HG03354 (cell line): ENCODE measurements around the gene GLB1L2.
"Not testable (repeated sequence)": the region's sequence is repeated elsewhere in the genome, so short reads cannot be mapped to it uniquely, and the experiment has no call there.

Experiments used
- ATAC-seq: cut with Tn5 transposase; IDR thresholded peaks from one replicate; pipeline ENCODE4 v1.9.1; 2021; ENCODE audit warnings: mild to moderate bottlenecking; ENCODE audit not compliant: unreplicated experiment, poor library complexity, severe bottlenecking

The GLB1L2 gene

DNA sequence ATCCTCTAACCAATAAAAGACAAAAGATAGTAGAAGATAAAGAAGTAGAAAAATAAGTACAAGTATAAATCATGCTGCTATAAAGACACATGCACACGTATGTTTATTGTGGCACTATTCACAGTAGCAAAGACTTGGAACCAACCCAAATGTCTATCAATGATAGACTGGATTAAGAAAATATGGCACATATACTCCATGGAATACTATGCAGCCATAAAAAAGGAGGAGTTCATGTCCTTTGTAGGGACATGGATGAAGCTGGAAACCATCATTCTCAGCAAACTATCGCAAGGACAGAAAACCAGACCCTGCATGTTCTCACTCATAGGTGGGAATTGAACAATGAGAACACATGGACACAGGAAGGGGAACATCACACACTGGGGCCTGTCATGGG is 10.4 kb upstream of the GLB1L2 start:
- ATAC-seq, result not testable (repeated sequence)

- ATAC-seq, result no peak
Observed at GRCh38 chr11:134322553-134322952, 9.2 kb upstream of the GLB1L2 start.

DNA sequence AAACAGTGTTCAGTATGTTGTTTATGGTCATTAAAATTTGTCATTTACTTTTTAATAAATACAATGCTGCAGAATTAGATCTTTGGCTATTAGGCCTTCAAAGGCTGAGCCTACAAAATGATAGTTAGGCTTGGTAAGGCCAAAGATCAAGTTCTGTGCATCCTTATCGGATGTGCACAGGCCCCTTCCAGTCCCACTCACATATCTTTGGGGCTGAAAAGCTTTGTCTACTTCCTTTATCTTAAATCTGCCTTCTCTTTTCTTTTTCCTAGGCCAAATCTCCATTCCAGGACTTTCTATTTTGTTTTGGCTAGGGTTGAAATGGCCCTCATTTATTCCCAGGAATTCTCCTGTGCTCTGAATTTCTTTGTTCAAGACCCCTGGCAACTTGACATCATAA is 3.4 kb upstream of the GLB1L2 start:
- no peak for ATAC-seq

DNA sequence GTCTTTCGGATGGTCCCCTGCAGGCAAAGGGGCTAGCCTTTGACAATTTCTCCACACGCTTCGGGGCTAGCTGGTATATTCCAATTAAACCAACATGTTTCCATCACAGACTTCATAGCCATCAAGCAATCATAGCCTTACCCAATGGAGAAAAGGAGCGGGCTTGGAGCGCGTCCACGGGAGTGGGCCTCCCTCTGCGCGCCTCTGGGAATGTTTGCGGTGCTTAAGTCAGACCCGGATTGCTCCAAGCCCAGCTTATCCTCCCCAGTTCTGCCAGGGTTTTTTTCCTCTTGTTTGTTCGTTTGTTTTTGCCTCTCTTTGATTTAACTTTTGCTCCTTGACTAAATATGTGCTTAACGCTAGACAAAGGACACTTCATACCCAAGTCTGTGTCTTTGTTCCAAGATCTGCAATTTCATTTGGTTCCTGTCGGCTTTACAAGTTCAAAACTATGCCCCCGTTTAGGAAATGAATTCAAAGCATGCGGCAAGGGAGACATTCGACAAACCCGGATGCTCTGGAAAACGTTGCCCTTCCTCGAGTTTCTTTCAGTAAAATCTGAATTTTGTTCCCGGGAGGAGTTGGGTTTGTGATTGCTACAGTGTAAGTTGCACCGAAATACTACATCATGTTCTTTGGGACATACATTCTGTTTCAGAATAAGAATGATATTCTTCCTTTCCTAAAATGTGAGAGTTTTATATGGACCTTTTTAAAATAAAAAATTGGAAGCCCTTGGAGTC is 1.0 kb upstream of the GLB1L2 start:
- no peak for ATAC-seq

- peak; percentile 31 for ATAC-seq
Observed at GRCh38 chr11:134332189-134332631, 422 bp downstream of the GLB1L2 start.

DNA sequence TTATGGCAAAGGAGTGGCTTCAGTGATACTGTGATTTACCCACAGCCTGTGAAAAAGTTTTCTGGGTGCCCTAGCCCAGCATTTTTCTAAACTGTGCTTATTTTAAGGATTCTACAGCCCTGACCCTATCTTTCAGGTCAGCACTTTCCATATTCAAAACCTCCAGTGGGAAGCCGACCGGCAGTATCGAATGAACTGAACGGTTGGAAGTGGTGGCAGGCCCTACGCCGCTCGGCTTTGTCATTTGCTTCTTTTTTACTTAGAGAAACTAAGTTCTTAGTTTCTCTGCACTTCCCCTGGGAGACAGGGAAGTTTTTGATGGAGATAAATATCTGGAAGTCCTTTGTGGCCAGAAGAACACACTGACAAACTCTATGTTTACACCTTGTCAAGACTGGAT is 994 bp downstream of the GLB1L2 start:
- no peak for ATAC-seq

- no peak for ATAC-seq
Observed at GRCh38 chr11:134333312-134333711, 1.5 kb downstream of the GLB1L2 start.

DNA sequence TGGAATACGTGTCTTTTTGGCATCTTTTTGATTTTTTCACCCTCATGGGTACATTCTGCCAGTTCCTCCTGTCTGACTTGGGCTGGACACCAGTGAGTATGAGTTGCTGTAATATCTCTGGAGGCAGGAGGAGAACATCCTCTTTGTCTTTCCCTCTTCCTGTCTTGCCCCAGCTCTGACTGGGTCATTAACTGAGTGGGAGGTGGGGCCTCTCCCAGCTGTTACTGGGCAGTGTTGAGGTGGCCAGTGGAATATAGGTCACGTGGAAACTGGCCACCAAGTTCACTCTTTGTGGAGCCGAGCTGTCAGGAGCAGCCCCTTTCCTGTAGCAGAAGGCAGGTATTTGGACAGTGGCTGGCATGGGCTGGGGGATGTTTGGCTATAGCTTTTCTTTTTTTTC is 2.2 kb downstream of the GLB1L2 start:
- ATAC-seq, result no peak

DNA sequence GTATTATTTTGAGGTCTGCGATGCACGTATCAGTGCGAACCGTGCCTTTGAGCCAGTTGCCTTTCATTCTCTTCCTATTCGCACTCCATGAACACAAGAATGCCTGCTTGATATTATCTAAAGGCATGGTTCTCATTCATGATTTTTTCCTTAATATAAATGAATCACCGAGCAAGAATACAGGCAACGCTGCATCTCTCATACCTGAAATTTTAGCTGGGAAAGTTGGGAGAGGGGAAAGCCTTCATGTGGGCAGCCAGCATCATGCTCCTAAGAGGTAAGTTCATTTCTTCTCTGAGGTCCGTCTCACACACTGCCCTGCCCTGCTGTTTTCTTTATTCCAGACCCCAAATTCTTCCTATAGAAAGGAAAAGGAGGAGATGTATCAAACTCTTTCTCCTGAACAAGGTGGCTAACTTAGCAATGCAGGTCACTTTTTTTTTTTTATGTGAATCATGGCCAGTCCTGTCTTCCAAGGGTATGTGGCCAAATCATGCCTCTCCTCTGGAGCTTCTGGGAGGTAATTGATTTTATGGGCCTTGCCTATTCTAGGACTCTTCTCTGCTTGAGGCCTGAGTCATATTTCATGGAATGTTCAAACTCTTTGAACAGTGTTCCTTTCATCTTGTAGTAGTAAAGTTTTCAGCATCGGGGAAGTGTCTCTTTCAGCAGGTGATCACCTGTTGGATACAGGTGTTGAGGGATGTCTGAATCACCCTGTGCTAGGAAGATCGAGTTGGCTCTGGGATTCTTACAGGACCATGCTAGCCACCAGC is 3.2 kb downstream of the GLB1L2 start:
- ATAC-seq, result no peak

DNA sequence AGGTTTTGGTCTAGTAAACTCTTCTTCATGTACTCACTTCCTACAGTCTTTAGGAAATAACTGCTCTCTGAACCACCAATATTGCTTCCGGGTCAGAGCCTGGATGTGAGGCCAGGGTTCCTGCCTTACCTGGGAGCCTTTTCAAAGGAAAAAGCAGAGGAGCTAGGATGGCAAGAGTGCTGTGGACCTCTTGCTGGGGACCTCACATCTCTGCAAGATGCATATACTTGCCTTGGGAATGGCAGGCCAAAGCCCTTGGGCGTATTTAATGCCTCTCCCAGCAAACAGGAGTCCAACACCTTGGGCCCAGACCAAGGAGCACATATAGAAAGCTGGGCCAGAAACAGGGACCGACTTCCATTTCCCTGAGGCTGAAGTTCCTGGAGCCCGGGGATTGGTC is 5.3 kb downstream of the GLB1L2 start:
- no peak for ATAC-seq

DNA sequence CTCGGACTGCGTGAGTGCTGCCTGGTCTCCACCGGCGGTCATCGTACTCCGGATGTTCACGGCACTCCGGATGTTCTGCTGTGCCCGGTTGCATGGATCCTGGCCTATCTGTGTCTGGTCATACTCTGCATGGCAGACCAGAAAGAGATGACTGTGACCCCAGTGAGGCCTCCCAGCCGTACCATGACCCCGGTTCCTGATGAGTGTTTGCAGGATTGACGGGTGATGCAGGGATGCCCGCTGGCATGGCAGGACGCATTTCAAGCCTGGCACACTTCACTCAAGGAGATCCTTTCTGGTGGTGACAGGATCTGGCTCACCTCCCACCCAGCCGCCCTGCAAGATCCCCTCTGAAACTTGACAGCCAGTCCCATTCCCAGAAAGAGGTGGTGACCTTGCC is 6.3 kb downstream of the GLB1L2 start:
- ATAC-seq, result no peak

GRCh38 chr11:134338654-134339053 is 6.9 kb downstream of the GLB1L2 start:
- ATAC-seq, result no peak

DNA sequence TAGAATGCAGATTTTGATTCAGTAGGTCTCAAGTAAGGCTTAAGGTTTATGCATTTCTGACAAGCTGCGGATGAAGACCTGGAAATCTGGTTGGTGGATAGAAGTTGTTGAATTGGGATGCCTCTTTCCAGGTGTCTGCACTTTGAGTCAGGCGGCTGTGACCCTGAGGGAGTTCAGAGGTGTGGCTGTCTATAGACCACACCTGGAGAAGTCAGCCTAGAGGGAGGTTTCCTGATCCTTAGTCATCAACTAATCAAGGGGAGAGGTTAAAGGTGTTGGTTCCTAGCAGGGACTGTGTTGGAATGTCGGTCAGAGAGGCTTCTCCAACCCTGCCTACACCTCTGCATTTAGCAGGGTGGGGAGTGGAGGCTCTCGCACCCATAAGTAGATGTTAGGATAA is 8.0 kb downstream of the GLB1L2 start:
- no peak for ATAC-seq

DNA sequence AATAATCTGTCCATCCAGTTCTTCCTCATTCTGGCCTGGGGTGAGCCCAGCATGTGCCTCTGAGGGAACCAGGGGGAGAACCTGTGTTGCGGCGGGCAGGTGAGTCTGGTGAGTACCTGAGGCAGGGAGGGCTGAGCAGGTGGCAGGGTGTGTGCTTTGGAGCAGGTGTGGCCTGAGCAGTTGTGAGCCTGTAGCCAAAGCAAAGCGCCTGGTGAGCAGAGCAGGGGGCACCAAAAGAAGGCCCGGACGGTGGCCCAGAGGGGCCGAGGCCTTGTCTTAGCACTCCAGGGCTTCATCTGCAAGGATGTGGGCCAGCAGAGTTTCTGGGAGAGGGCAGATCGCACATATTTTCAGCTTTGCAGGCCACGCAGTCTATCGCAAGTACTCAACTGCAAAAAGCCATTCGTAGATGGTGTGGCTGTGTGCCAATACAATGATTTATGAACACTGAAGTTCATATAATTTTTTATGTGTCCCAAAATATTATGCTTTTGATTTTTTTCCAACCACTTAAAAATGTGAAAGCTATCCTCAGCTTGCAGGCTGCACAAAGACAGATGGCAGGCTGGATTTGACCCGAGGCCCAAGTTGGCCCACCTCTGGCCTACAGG is 8.7 kb downstream of the GLB1L2 start:
- ATAC-seq, result no peak

DNA sequence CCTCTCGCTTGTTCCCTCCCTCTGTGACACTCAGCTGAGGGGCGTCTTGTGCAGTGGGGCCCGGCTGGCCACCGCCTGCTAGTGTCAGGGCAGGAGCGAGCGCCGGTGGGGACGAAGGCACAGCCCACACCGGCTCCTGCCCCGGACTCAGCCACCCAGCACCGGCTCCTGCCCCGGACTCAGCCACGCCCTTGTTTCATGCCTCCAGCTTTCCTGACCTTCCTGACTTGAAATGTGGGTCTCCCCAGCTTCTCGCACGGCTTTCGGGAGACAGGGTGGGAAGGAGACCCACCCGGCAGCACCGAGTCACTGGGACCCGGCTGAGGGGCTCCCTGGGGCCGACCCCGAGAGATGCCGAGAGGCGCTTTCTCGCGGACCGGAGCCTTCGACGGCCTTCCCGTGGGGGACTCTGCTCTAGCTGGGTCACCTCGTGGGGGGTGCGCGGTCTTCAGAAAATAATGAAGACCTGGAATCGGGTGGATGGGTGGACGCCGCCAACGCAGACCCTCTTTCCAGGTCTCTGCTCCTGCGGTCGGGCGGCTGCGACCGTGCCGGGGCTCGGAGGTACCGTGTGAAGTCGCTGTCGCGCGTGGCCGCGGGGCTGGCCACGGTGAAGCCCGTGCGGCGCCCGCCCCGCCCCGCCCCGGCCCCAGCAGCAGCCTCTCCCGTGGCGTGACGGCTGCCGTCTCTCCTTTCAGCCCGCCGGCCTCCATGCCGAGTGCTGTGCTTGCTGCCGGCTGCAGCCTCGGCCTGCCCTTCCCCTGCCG is 10.2 kb downstream of the GLB1L2 start:
- ATAC-seq, result no peak

GRCh38 chr11:134342572-134343340 is 11.0 kb downstream of the GLB1L2 start:
- no peak for ATAC-seq

DNA sequence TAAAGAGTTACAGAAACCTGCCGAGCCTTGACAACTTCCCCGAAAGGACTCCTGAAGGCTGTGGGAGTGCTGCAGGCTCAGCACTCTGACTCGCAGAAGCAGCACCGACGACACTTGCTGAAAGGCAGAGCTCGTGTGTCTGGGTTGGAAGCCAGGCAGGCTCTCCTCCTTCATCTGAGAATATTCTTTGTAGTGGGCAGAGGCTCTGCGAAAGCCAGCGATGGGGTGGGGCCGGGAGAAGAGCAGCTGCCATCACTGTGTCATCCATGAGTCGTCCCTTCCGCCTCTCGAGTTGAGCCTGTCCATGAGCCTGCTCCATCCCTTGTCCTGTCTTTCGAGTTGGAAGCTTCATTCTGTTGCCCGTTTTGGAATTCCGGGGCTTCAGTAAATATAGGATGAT is 11.9 kb downstream of the GLB1L2 start:
- no peak for ATAC-seq

GRCh38 chr11:134344497-134345236 is 12.9 kb downstream of the GLB1L2 start:
- ATAC-seq, result not testable (repeated sequence)

DNA sequence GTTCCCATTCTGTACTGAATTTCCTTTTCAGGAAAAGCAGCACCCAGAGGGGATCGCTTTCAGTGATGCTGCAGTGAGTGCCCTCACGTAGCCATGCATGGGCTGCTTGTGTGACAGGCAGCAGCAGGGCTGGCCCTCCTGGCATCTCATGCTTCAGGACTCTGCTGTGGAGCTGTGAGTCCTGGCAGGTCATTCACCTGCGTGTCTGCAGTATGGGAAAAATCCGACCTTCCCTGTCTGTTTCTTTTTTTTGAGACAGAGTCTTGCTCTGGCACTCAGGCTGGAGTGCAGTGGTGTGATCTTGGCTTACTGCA is 13.4 kb downstream of the GLB1L2 start:
- ATAC-seq, result no peak
